Measurements from ENCODE around the gene POPDC3. TPM values are rescaled to one million over a fixed set of nuclear protein-coding genes. Genes with fewer than 3 reads are reported as not detected.

Gene POPDC3
- total RNA-seq, 1 donor from 2014 or later = 56.9 TPM

GRCh38 chr6:105167914-105168313 lies 11.9 kb downstream of the POPDC3 start:
- Histone ChIP-seq H3K27ac (replicated peaks) (no peak overlapping the region), H3K9me3 (replicated peaks) (no peaks in the 10 kb centered on the region), H3K27me3 (ENCODE audit: low read depth) (no peaks in the 10 kb centered on the region), H3K36me3 (no peaks in the 10 kb centered on the region), H3K4me1 (peaks cover 39% of the 10 kb centered on the region), H3K4me3 (no peak overlapping the region)
- intact Hi-C loops (cut with micrococcal nuclease) = no loop called here
- TF ChIP-seq CTCF (IDR thresholded peaks at IDR 0.05; ENCODE audit: borderline replicate concordance) = no peak
- DNase-seq = no peak

- intact Hi-C loops (cut with micrococcal nuclease) = no loop called here
These were observed 15.4 kb downstream of the POPDC3 start for GRCh38 chr6:105164418-105164817.

GRCh38 chr6:105163183-105163582 lies 16.6 kb downstream of the POPDC3 start:
- Histone ChIP-seq H3K27ac (replicated peaks) (no peak overlapping the region), H3K27me3 (ENCODE audit: low read depth) (no peaks in the 10 kb centered on the region), H3K36me3 (no peaks in the 10 kb centered on the region), H3K4me3 (no peak overlapping the region), H3K4me1 (peaks cover 37% of the 10 kb centered on the region), H3K9me3 (replicated peaks) (no peaks in the 10 kb centered on the region)
- DNase-seq = no peak
- intact Hi-C loops (cut with micrococcal nuclease) = no loop called here
- no peak for TF ChIP-seq CTCF (IDR thresholded peaks at IDR 0.05; ENCODE audit: borderline replicate concordance)

More at GRCh38 chr6:105164418-105164817, 15.4 kb downstream of the POPDC3 start:
- no peak for DNase-seq
- Histone ChIP-seq H3K4me1 (peaks cover 37% of the 10 kb centered on the region), H3K4me3 (no peak overlapping the region), H3K27ac (replicated peaks) (peak overlapping the region; percentile 74), H3K9me3 (replicated peaks) (no peaks in the 10 kb centered on the region), H3K36me3 (no peaks in the 10 kb centered on the region), H3K27me3 (ENCODE audit: low read depth) (no peaks in the 10 kb centered on the region)
- TF ChIP-seq CTCF (IDR thresholded peaks at IDR 0.05; ENCODE audit: borderline replicate concordance) = no peak

- H3K27me3 ChIP-seq (ENCODE audit: low read depth) = no peaks in the 10 kb centered on the region
- no peak for DNase-seq
- no peak for TF ChIP-seq CTCF (IDR thresholded peaks at IDR 0.05; ENCODE audit: borderline replicate concordance)
- peaks cover 37% of the 10 kb centered on the region for H3K4me1 ChIP-seq
- H3K9me3 ChIP-seq (replicated peaks) = no peaks in the 10 kb centered on the region
- no peaks in the 10 kb centered on the region for H3K36me3 ChIP-seq
- H3K27ac ChIP-seq (replicated peaks) = no peak overlapping the region
- intact Hi-C loops (cut with micrococcal nuclease) = no loop called here
- no peak overlapping the region for H3K4me3 ChIP-seq
These were observed 17.4 kb downstream of the POPDC3 start for GRCh38 chr6:105162377-105162776.

GRCh38 chr6:105161421-105161820 lies 18.4 kb downstream of the POPDC3 start:
- Histone ChIP-seq H3K27me3 (ENCODE audit: low read depth) (no peaks in the 10 kb centered on the region), H3K4me1 (peaks cover 37% of the 10 kb centered on the region), H3K4me3 (no peak overlapping the region), H3K9me3 (replicated peaks) (no peaks in the 10 kb centered on the region), H3K27ac (replicated peaks) (no peak overlapping the region), H3K36me3 (peaks cover 8% of the 10 kb centered on the region)
- no peak for DNase-seq
- TF ChIP-seq CTCF (IDR thresholded peaks at IDR 0.05; ENCODE audit: borderline replicate concordance) = no peak
- intact Hi-C loops (cut with micrococcal nuclease) = no loop called here

- intact Hi-C loops (cut with micrococcal nuclease) = no loop called here
- Histone ChIP-seq H3K27ac (replicated peaks) (no peak overlapping the region), H3K36me3 (peaks cover 18% of the 10 kb centered on the region), H3K9me3 (replicated peaks) (no peaks in the 10 kb centered on the region), H3K27me3 (ENCODE audit: low read depth) (no peaks in the 10 kb centered on the region), H3K4me1 (no peaks in the 10 kb centered on the region), H3K4me3 (no peak overlapping the region)
- no peak for TF ChIP-seq CTCF (IDR thresholded peaks at IDR 0.05; ENCODE audit: borderline replicate concordance)
- DNase-seq = no peak
These were observed 26.1 kb downstream of the POPDC3 start for GRCh38 chr6:105153676-105154075.
